ENCODE data around the gene STAC2.

The STAC2 gene

GRCh38 chr17:39225308-39225958 lies at the start of gene STAC2:
Gene STAC2, minus strand, starts transcription at chr17:39225945. Its CDS starts 443 bp downstream, at chr17:39225502.
- TF ChIP-seq, protein P1, sequence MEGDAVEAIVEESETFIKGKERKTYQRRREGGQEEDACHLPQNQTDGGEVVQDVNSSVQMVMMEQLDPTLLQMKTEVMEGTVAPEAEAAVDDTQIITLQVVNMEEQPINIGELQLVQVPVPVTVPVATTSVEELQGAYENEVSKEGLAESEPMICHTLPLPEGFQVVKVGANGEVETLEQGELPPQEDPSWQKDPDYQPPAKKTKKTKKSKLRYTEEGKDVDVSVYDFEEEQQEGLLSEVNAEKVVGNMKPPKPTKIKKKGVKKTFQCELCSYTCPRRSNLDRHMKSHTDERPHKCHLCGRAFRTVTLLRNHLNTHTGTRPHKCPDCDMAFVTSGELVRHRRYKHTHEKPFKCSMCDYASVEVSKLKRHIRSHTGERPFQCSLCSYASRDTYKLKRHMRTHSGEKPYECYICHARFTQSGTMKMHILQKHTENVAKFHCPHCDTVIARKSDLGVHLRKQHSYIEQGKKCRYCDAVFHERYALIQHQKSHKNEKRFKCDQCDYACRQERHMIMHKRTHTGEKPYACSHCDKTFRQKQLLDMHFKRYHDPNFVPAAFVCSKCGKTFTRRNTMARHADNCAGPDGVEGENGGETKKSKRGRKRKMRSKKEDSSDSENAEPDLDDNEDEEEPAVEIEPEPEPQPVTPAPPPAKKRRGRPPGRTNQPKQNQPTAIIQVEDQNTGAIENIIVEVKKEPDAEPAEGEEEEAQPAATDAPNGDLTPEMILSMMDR (IDR thresholded peaks at IDR 0.05; ENCODE audit: low read depth, low read length, missing control alignments): no peak
- H3K27me3 ChIP-seq (replicated peaks): peaks cover 19% of the 10 kb centered on the region
- in situ Hi-C loops (cut with HindIII; ENCODE audit: low pct_ligation_motif_present, low sequenced_read_pairs): no loop called here

DNA sequence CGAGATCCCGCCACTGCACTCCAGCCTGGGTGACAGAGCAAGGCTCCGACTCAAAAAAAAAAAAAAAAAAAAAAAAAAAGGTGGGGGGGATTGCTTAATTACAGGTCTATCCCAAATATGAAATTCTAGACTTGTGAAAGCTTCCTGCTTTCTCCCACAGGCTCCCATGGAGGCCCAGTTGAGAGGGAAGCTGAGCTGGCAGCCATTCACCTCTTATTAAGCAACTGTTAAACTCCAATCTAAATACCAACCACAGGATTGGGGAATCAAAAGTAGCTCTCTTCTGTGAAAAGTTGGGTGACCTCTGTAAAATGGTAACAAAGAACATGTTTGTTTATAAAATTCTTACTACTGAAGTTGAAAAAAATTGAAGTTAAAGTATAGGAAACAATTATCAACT lies 45.8 kb upstream of the STAC2 start:
- Histone ChIP-seq H3K27ac (no peak overlapping the region), H3K36me3 (replicated peaks) (peaks cover 10% of the 10 kb centered on the region), H3K4me3 (ENCODE audit: low read depth, low read length) (no peak overlapping the region), H3K27me3 (replicated peaks) (no peaks in the 10 kb centered on the region)
- TF ChIP-seq, protein P1 (IDR thresholded peaks at IDR 0.05; ENCODE audit: low read depth, low read length, missing control alignments): no peak
- no peak for DNase-seq
- in situ Hi-C loops (cut with HindIII; ENCODE audit: low pct_ligation_motif_present, low sequenced_read_pairs): no loop called here

More at GRCh38 chr17:39225308-39225958, at the start of gene STAC2:
- H3K4me3 ChIP-seq (ENCODE audit: low read depth, low read length): peak within 1 kb of the TSS; percentile 38
- H3K27ac ChIP-seq: no peak within 1 kb of the TSS
- no peaks in the 10 kb centered on the region for H3K36me3 ChIP-seq (replicated peaks)
- DNase-seq: no peak

DNA sequence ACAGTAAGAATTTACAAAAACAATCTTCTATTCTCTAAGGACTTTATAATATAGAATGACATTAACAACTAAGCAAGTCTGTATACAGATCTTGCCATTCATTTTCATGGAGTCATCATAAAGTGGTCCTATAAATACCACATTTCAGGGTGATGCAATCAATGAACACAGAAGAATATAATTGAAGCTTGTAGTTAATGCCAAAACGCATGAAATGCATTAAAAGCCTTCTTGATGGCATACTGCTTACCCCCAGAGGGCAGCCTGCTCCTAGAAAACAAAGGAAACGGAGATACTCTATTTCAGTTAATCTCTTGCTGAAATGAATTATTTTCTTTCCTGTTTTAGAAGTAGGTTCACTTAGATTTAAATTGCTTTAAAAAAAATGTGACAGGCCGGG lies 45.2 kb upstream of the STAC2 start:
- Histone ChIP-seq H3K36me3 (replicated peaks) (peaks cover 10% of the 10 kb centered on the region), H3K27me3 (replicated peaks) (no peaks in the 10 kb centered on the region), H3K27ac (no peak overlapping the region), H3K4me3 (ENCODE audit: low read depth, low read length) (no peak overlapping the region)
- DNase-seq: peak; percentile 37
- TF ChIP-seq, protein P1 (IDR thresholded peaks at IDR 0.05; ENCODE audit: low read depth, low read length, missing control alignments): peak; percentile 72
- in situ Hi-C loops (cut with HindIII; ENCODE audit: low pct_ligation_motif_present, low sequenced_read_pairs): no loop called here

- in situ Hi-C loops (cut with HindIII; ENCODE audit: low pct_ligation_motif_present, low sequenced_read_pairs): no loop called here
- TF ChIP-seq, protein P1 (IDR thresholded peaks at IDR 0.05; ENCODE audit: low read depth, low read length, missing control alignments): no peak
- no peaks in the 10 kb centered on the region for H3K27me3 ChIP-seq (replicated peaks)
- no peak overlapping the region for H3K27ac ChIP-seq
- DNase-seq: no peak
- peaks cover 21% of the 10 kb centered on the region for H3K36me3 ChIP-seq (replicated peaks)
- no peak overlapping the region for H3K4me3 ChIP-seq (ENCODE audit: low read depth, low read length)
These were observed 38.4 kb upstream of the STAC2 start for GRCh38 chr17:39264119-39264518.

DNA sequence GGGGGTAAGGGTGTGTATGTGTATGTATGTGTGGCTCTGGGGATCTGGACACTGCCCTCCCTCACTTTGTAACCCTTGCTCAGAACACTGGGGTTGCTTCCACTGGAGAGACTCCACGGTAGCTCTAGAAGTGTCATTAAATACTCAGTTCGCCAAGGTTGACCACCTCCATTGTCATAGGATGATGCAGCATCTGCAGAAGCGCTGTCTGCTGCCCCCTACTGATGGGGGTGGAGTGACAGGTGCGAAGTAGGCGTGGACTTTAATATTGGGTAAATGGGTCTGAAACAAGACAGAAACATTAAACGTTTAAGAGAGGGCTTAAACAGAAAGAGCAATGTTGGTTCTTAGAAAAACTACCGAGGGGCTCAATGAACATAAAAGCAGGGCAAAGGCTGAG lies 35.5 kb upstream of the STAC2 start:
- in situ Hi-C loops (cut with HindIII; ENCODE audit: low pct_ligation_motif_present, low sequenced_read_pairs): no loop called here
- TF ChIP-seq, protein P1 (IDR thresholded peaks at IDR 0.05; ENCODE audit: low read depth, low read length, missing control alignments): peak; percentile 44
- no peak for DNase-seq
- Histone ChIP-seq H3K36me3 (replicated peaks) (peaks cover 16% of the 10 kb centered on the region), H3K4me3 (ENCODE audit: low read depth, low read length) (no peak overlapping the region), H3K27ac (no peak overlapping the region), H3K27me3 (replicated peaks) (no peaks in the 10 kb centered on the region)

All from brain microvascular endothelial cell (primary cell).